H4 (cell line): Measurements from ENCODE around the gene NT5C2. TPM values are rescaled to one million over a fixed set of nuclear protein-coding genes. Genes with fewer than 3 reads are reported as not detected.
"Not testable (repeated sequence)": the region's sequence is repeated elsewhere in the genome, so short reads cannot be mapped to it uniquely, and the experiment has no call there.

Source experiments
- DNase-seq: peaks from one replicate; pipeline ENCODE4 v3.0.0-alpha.2; 2015; ENCODE audit warnings: low spot score
- total RNA-seq: library from RNA; depleted of rRNA; stranded (reverse); fragments of >200 nt; shearing (Covaris generic); gene quantifications from 2 replicates; pipeline ENCODE4 v1.2.3, GENCODE V29; 2014

Gene NT5C2
- total RNA-seq, 1 experiment from 2014 or later = 27.3 TPM

DNA sequence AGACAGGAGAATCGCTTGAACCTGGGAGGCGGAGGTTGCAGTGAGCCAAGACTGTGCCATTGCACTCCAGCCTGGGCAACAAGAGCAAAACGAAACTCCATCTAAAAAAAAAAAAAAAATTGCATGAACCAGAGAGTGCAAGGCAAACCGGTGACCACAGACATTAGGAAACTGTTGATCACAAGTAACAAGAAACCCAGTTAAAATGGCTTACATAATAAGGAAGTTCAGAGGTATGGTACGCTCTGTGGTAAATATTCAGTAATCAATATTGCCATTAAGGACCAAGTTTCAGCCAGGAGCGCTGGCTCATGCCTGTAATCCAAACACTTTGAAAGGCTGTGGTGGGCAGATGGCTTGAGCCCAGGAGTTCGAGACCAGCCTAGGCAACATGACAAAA, 9.2 kb upstream of the NT5C2 start:
- DNase-seq = peak; percentile 30

DNA sequence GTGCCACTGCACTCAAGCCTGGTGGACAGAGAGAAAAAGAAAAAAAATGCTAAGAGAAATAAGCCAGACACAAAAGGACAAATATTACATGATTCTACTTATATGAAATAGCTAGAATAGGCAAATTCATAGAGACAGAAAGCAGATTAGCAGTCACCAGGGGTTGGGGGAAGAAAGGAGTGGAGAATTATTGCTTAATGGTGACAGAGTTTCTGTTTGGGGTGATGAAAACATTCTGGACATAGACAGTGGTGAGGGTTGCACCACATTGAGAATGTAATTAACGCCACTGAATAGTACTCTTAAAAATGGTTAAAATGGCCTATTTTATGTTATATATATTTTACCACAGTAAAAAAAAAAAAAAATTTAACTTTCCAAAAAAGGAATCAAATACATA, 6.4 kb upstream of the NT5C2 start:
- DNase-seq = no peak

DNA sequence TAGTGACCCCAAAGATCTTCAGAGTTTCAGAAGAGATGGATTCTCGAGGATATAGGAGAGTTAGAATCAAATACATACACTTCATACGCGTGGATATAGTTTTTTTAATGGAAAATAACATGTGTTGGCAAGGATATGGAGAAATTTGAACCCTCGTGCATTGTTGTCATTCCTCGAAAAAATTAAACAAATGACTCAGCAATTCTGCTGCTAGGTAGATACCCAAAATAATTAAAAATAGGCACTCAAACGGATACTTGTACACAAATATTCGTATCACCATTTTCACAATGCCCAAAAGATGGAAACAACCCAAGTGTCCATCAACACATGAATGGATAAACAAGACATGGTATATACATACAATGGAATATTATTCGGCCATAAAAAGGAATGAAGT, 5.6 kb upstream of the NT5C2 start:
- DNase-seq = no peak

DNA sequence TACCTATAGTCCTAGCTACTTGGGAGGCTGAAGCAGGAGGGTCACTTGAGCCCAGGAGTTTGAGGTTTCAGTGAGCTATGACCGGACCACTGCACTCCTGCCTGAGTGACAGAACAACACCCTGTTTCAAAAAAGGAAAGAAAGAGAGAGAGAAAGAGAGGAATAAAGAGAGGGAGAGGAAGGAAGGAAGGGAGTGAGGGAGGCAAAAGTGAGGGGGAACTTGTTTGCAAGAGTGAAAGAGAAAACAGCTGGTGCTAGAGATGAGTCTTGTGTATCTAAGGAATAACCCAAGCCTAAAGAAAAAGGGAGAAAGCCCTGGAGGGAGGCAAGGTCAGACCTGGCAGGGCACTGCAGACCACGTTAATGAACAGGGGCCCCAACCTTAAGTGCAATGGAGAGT, 4.8 kb upstream of the NT5C2 start:
- DNase-seq = no peak

DNA sequence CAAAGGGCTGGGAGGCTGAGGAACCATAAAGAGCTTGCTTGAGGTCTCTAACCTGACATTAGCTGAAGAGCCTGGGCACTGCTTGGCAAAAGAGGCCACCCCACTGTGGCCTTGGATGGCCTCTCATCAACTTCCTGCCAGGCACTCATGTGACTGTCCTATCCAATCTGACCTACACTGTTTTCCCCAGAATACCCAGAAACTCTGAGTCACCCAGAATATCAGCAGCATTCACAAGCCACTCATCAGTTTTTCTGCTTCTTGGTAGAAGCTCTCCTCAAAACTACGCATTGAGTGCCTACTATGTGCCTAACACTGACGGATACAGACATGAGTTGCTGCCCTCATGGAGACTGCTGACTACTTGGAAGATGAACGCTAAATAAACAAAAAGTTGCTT, 4.1 kb upstream of the NT5C2 start:
- DNase-seq = peak; percentile 82

DNA sequence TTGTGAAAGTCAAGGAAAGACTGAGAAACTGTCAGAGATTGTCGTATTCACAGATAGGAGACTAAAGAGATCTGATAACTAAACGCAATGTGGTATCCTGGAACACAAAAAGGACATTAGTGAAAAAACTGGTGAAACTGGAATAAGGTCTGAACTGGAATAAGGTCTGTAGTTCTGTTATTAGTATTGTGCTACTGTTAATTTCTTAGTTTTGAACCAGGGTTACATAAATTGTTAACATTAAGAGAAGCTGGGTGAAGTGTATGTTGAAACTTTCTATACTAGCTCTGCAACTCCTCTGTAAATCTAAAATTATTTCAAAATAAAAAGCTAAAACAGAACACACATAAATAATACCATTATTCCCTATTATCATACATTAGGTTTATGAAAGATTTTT, 3.4 kb upstream of the NT5C2 start:
- no peak for DNase-seq

DNA sequence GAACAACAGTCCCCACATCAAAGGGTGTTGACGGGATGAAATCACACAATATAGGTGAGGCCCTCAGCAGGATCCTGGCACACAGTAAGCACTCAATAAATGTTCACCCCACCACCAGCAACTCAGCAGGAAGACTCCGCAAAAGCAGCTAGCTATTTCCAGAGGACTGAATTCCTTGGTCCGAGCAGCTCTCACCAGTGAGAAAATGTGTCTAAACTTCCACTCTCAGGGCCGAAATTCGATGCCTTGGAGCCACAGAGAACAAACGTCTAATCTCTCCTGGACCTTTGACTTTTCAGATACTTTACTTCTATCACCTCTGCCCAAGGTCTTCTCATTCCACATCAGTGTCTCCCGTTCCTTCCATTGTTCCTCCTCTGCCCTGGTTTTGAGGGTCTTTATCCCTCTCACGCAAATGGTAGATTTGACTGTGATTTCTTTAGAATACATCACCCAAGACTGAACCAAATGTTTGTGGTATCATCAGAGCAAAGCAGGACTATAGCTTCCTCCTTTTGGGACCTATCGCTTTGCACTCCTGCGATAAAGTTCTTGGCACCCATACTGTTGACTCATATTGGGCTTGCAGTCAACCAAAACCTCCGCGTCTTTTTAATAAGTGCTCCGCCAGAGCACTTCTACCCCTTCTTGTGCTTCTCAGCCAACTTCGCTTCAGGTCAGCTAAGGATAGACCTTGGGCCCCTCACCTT, 903 bp upstream of the NT5C2 start:
- peak; percentile 8 for DNase-seq

DNA sequence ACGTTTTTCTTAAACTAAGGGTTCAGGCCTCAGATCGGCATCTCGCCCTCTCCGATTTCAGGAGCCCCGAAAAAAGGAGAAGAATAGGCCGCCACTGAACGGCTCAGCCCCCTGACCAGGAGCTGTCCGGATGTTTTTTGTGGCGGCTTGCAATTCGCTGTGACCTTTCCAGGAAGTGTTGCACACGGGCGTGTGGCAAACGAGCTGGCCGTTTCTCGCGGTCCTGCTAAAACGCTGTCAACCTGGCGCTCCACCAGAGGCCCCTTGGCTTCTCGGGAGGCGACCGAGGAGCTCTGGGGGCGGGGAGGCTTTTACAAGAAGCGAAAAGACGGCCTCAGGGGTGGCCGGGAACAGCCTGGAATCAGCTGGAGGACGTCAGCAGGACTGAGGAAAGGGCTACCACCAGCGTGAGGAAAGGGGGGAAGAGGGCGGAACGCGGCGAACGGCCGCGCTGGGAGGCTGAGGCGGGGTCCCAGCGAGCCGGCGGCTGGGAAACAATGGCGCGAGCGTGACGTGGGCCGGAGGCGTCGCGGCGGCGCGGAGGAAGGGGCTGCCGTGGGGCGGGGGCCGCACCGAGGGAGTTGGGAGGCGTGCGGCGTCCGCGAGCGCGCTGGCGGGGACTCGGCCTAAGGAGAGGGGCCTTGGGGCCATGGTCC, 493 bp downstream of the NT5C2 start:
- peak; percentile 75 for DNase-seq

DNA sequence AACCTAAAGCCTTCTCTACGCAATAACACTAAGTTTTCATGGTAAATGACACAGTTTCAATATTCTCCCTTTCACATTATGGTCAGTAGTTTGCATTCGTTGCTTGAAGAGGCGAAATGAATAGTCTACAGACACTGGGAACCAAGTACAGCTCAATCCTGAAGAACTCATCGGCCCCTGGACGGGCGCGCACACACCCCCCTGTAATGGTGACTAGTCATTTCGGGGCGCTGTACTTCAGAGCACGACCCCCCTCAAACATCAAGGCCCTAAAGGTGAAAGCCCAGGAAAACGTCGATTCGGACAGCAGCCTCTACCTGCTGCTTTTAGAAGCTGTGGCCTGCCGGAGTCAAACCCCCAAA, 1.0 kb downstream of the NT5C2 start:
- no peak for DNase-seq

DNA sequence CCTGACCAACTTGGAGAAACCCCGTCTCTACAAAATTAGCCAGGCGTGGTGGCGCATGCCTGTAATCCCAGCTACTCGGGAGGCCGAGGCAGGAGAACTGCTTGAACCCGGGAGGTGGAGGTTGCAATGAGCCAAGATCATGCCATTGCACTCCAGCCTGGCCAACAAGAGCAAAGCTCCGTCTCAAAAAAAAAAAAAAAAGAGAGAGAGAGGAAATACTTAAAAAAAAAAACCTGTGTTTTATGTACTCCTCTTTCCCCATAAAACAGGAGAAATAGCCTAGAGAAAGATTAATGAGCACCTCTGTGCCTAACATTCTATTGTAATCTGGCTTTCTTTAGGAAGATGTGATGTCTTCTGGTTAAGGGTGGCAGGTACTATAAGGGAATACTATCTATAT, 1.9 kb downstream of the NT5C2 start:
- not testable (repeated sequence) for DNase-seq

DNA sequence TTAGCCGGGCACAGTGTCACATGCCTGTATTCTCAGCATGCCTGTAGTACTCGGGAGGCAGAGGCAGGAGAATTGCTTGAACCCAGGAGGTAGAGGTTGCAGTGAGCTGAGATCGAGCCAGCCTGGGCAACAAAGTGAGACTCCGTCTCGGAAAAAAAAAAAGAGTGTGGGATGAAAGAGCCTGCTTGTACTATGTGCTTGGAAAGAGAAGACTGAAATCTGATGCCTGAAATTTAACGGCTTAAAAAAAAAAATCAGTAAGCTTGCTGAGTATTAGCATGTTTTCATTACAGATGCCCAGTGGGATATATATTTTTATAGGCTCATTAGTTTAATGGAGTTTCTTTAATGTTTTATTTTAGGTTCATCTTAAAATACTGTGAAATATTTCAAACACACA, 4.2 kb downstream of the NT5C2 start:
- no peak for DNase-seq

DNA sequence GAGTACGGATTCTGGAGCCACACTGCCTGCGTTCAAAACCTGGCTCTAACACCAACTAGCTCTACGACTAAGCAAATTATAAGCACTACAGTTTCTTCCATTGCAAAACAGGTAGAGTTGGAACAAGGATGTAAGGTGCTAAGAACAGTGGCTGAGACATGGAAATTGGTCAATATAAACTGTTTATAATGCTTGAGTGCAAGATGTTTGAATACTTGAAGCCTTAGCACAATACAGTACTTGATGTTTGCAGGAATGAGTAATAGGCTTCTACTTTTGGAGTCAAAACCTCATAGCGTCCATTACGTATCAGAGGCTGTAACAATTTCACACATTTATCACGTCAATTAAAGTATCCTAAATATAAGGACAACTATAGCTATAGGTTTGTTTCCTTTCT, 6.9 kb downstream of the NT5C2 start:
- no peak for DNase-seq

DNA sequence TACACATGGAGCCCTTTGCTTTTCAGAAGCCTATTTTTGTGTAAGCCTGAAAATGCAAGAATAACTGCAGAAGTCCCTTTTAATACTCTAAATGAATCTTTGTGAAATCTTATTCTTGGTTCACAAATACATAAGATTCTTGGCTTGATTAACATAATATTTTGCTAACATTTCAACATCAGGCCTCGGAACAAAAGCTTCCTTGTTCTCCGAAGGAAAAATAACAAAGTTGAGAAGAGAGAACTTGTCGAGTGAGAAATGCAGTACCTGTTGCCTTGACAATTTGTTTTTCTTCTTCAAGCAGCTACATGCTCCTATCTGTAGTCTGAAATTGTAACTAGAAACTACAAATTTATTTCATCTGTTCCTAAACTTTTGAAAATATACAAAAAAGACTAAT, 8.5 kb downstream of the NT5C2 start:
- DNase-seq = no peak

DNA sequence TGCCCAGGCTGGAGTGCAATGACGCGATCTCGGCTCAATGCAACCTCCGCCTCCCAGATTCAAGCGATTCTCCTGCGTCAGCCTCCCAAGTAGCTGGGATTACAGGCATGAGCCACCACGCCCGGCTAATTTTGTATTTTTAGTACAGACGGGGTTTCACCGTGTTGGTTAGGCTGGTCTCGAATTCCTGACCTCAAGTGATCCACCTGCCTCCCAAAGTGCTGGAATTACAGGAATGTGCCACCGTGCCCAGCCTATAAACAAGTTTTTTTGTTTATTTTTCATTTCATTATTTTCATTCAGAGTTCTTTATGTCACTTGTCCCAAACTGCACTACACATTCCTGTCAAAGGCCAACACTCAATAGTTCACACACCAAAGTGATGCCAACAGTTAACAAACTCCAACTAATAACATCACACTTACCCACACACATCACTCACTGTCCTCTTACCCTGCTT, 9.1 kb downstream of the NT5C2 start:
- DNase-seq = not testable (repeated sequence)

DNA sequence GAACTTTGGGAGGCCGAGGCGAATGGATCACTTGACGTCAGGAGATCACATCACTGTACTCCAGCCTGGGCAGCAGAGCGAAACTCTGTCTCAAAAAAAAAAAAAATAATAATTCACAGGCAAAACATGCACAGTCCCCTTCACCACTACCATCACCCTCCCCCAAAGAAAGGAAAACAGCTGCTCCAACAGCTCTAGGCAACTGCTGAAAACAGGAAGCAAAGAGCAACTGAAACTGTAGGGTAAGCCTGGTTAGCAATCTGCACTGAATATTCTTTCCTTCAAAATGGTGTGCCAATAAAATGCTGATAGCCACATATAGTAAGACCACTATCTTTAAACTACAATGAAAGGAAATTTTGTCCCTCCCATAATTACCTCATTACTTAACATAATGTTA, 11.8 kb downstream of the NT5C2 start:
- DNase-seq = no peak

DNA sequence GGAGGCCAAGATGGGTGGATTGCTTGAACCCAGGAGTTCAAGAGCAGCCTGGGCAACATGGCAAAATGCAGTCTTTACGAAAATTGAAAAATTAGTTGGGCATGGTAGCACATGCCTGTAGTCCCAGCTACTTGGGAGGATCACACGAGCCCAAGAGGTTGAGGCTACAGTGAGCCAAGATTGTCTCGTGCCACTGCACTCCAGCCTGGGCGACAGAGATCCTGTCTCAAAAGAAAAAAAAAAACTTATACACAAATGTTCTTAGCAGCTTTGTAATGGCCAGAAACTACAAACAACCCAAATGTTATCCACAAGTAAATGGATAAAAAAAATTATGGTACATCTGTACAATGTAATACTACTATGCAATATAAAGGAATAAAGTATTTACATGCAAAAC, 12.6 kb downstream of the NT5C2 start:
- no peak for DNase-seq

DNA sequence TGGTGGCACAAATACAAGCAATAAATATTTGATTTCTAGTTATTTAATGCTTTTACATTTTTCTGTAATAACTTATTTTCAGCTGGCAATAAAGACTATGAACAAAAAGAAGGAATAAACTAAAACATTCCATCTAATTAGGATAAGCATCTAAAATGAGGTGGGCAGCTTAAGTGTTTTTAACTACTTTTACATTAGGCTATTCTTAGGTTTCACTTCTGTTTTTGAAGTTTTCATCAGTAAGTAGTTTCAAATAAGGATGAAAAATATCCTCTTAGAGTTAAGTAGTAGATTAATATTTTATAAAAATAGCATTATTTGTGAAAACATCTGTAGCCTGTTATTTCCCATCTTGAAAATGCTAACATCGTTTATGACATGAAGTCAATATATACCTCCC, 15.9 kb downstream of the NT5C2 start:
- no peak for DNase-seq

DNA sequence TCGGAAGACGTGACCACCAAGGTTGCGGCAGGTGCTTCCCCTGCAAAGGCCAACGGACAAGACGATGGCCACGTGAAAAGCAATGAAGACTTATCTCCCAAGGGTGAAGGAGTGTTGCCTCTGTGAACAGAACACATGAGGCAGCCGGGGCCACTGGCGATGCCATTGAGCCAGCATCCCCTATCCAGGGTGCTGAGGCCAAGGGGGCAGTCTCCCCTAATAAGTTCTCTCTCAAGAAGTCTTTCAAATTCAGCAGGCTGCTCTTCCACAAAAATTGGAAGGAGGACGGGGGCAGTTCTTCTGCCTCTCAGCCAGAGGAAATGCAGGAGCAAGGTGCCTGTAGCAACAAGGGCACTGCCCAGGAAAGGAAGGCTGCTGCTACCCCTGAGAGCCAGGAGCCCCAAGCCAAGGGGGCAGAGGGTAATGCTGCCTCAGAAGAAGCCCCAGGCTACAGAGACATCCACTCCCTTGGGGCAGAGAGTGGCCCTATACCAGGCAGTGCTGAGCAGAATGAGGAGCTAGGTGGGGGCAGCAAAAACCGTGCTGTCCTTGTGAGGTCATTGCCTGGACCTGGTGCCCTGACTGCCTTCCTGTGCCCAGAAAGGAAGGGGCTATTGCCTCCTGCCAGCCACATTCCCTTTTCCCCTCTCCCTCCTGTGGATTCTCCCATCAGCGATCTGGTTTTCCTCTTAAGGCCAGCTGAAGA, 17.3 kb downstream of the NT5C2 start:
- no peak for DNase-seq

DNA sequence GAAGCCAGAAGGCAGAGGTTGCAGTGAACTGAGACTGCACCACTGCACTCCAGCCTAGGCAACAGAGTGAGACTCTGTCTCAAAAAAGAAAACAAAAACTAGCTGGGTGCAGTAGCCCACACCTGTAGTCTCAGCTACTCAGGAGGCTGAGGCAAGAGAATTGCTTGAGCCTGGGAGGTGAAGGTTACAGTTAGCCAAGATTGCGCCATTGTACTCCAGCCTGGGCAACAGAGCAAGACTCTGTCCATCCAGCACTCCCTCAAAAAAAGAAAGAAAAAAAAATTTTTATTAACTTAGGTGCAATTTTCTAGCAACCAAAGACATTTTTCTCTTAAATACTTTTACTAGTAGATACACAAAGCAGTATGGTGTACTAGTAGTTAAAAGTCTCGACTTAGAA, 18.7 kb downstream of the NT5C2 start:
- DNase-seq = not testable (repeated sequence)

DNA sequence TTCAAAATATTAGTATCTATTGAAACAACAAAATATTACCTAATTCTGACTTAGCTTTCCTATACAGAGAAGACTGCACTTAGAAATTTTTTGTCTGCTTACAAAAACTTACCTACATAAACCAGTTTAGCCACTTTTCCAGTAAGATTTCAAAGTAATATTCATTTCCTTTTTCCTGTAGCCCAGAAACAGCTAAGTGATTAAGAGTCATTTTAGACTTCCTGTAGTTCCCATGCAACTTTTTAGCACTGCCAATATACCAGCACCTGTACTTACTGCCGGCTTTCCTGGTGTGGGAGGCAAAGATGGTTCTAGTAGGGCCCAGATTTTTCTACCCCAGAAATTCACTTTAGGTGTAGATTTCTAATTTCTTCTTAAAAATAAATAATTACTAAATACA, 21.8 kb downstream of the NT5C2 start:
- DNase-seq = no peak

DNA sequence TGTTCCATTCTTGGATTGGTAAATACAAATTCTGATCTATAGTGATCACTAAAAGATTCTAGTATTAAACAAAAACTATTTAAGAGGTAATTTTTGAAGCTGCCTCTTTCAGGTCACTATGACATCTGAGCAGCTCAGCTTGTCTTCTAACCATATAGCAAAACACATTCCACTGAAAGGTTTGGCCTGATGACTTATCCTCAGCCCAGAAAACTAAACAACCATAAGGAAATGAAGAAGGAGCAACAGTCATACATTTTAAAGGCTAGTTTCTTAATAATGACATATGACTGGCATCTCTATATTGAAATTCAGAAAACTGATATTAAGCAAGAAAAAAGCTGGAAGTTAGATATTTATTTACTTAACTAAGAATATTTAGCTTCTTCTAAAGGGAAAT, 24.6 kb downstream of the NT5C2 start:
- DNase-seq = no peak

DNA sequence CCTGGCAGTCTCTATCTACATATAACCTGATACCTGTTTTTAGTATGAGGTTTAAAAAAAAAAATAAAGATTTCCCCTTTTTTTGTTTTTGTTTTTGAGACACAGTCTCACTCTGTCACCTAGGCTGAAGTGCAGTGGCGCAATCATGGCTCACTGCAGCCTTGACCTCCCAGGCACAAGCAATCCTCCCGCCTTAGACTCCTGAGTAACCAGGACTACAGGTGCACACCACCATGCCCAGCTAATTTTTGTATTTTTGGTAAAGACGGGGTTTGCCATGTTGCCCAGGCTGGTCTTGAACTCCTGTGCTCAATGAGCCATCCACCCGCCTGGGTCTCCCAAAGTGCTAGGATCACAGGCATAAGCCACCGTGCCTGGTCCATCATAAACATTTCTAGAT, 25.5 kb downstream of the NT5C2 start:
- DNase-seq = not testable (repeated sequence)

DNA sequence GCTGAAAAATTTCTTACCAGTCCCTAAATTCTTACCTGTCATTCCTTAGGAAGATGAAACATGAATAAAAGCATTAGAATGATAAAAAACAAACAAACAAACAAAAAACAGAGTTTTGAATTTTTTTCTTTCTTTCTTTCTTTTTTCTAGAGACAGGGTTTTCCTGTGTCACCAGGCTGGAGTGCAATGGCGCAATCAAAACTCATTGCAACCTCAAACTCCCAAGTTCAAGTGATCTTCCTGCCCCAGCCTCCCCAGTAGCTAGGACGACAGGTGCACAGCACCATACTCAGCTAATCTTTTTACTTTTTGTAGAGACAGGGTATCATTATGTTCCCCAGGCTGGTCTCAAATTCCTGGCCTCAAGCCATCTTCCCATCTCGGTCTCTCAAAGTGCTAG, 26.5 kb downstream of the NT5C2 start:
- DNase-seq = no peak
